HCT116 (cell line): ENCODE results near the gene NCKAP5. TPM values are rescaled to one million over a fixed set of nuclear protein-coding genes. Genes with fewer than 3 reads are reported as not detected.

Experiments
- ATAC-seq: fragments of 200-7000 bp; cut with Tn5 transposase; 2 replicates; pipeline ENCODE4 v1.9.1; 2020; ENCODE audit warnings: mild to moderate bottlenecking, moderate library complexity
- BruUV-seq: library from RNA; stranded (reverse); fragments of 400-500 nt; replicated peaks from 2 replicates; lab custom pipeline; 2021; lab: Mats Ljungman, UMichigan
- CTCF ChIA-PET: fragments of 300-600 bp; sonication (Branson Sonifier 250); formaldehyde crosslinking; loops from one replicate; lab custom pipeline; 2021; ENCODE audit warnings: antibody characterized with exemption; lab: Charles Lee
- POLR2A ChIA-PET: fragments of 300-600, 350-600 bp; sonication (Branson Sonifier 250); formaldehyde crosslinking; loops from one replicate; lab custom pipeline; 2021; ENCODE audit warnings: antibody characterized with exemption; lab: Charles Lee
- RAD21 ChIA-PET, 2 experiments: fragments of 300-600 bp; sonication (Branson Sonifier 250); formaldehyde crosslinking; loops; one replicate each; lab custom pipeline; 2023; ENCODE audit warnings: low total read pairs in 2 of 2; ENCODE audit not compliant: uncharacterized antibody in 2 of 2, unreplicated experiment in 2 of 2, low non-redundant PET in 1 of 2; lab: Charles Lee
- DNase-seq: peaks from one replicate; pipeline ENCODE4 v3.0.0-alpha.2; 2010; ENCODE audit warnings: low read depth, low spot score
- H2AFZ ChIP-seq: fragments of 200-600 bp; shearing (Covaris generic), sonication (generic); 2 replicates; pipeline ENCODE4 v1.6.1; 2017; ENCODE audit warnings: low read depth, mixed run types, mixed read lengths, antibody characterized with exemption, low read length; ENCODE audit not compliant: poor library complexity, severe bottlenecking
- H3K27ac ChIP-seq: 2 replicates; pipeline ENCODE4 v1.5.1; 2012; ENCODE audit warnings: low read depth, low read length
- H3K27me3 ChIP-seq: fragments of 200-600 bp; sonication (generic); 2 replicates; pipeline ENCODE4 v1.6.1; 2016; ENCODE audit warnings: mixed run types, low read length, mixed read lengths; ENCODE audit not compliant: insufficient read depth
- H3K36me3 ChIP-seq, 2 experiments: fragments of 200-500 bp in 1 of 2; fragments of 200-600 bp in 1 of 2; sonication (Bioruptor generic) in 1 of 2; sonication (generic) in 1 of 2; 2 replicates each; pipeline versions ENCODE4 v1.5.1 to v1.6.1; 2014 to 2016; ENCODE audit warnings: low read length in 2 of 2, inconsistent platforms in 1 of 2, mixed read lengths in 1 of 2, mixed run types in 1 of 2; ENCODE audit not compliant: insufficient read depth in 2 of 2, control insufficient read depth in 1 of 2
- H3K4me1 ChIP-seq, 2 experiments: fragments of 200-600 bp in 1 of 2; sonication (generic) in 1 of 2; 2 replicates each; pipeline versions ENCODE4 v1.5.1 to v1.6.1; 2012 to 2017; ENCODE audit warnings: low read length in 2 of 2, inconsistent platforms in 1 of 2, mild to moderate bottlenecking in 1 of 2, mixed read lengths in 1 of 2, mixed run types in 1 of 2, moderate library complexity in 1 of 2; ENCODE audit not compliant: insufficient read depth in 2 of 2, control insufficient read depth in 1 of 2
- H3K4me2 ChIP-seq: fragments of 200-600 bp; sonication (generic); 2 replicates; pipeline ENCODE4 v1.6.1; 2017; ENCODE audit warnings: mixed run types, low read length, mixed read lengths
- H3K4me3 ChIP-seq, 2 experiments: fragments of 200-600 bp in 1 of 2; sonication (generic) in 1 of 2; replicated peaks in 1 of 2; 2 replicates each; pipeline ENCODE4 v1.5.1; 2011 to 2016; ENCODE audit warnings: low read length in 2 of 2, control low read depth in 1 of 2, low read depth in 1 of 2, mild to moderate bottlenecking in 1 of 2, mixed read lengths in 1 of 2, mixed run types in 1 of 2
- H3K79me2 ChIP-seq: fragments of 200-600 bp; sonication (generic); 2 replicates; pipeline ENCODE4 v1.6.1; 2017; ENCODE audit warnings: mild to moderate bottlenecking, mixed run types, low read length, moderate library complexity, mixed read lengths; ENCODE audit not compliant: insufficient read depth
- H3K9ac ChIP-seq: fragments of 200-600 bp; sonication (generic); 2 replicates; pipeline ENCODE4 v1.6.1; 2016; ENCODE audit warnings: low read length, mixed read lengths
- H3K9me2 ChIP-seq: fragments of 200-600 bp; sonication (generic), shearing (Covaris generic); 2 replicates; pipeline ENCODE4 v1.6.1; 2017; ENCODE audit warnings: mixed run types, mild to moderate bottlenecking, moderate library complexity; ENCODE audit not compliant: insufficient read depth
- H3K9me3 ChIP-seq, 2 experiments: fragments of 200-500 bp in 1 of 2; fragments of 200-600 bp in 1 of 2; sonication (Bioruptor generic) in 1 of 2; sonication (generic) in 1 of 2; 2 replicates each; pipeline ENCODE4 v1.6.1; 2014 to 2017; ENCODE audit warnings: low read length in 2 of 2, mixed read lengths in 2 of 2, inconsistent platforms in 1 of 2, low read depth in 1 of 2, mild to moderate bottlenecking in 1 of 2, mixed run types in 1 of 2, moderate library complexity in 1 of 2; ENCODE audit not compliant: control insufficient read depth in 1 of 2, insufficient read depth in 1 of 2
- H4K20me1 ChIP-seq: fragments of 200-600 bp; sonication (generic), shearing (Covaris generic); 2 replicates; pipeline ENCODE4 v1.6.1; 2017; ENCODE audit warnings: mixed run types, mild to moderate bottlenecking, moderate library complexity; ENCODE audit not compliant: insufficient read depth
- CBX3 ChIP-seq: IDR thresholded peaks from 2 replicates; pipeline ENCODE4 v1.6.1; 2012; ENCODE audit warnings: low read depth
- ELF1 ChIP-seq: IDR thresholded peaks from 2 replicates; pipeline ENCODE4 v1.6.1; 2012; ENCODE audit warnings: low read depth, borderline replicate concordance
- EZH2 ChIP-seq: fragments of 200-600 bp; sonication (generic); IDR thresholded peaks from 2 replicates; pipeline ENCODE4 v1.6.1; 2017; ENCODE audit warnings: antibody characterized with exemption, mixed run types
- SRF ChIP-seq: IDR thresholded peaks from 2 replicates; pipeline ENCODE4 v1.6.1; 2012; ENCODE audit warnings: low read depth
- ZFX ChIP-seq: fragments of 450-650 bp; IDR thresholded peaks from 2 replicates; pipeline ENCODE4 v1.6.1; 2017
- intact Hi-C: fragments of 100-400 bp; cut with micrococcal nuclease; formaldehyde crosslinking; loops from 2 replicates; pipeline ENCODE4 v1.10.0; 2022
- total RNA-seq: library from RNA; stranded (reverse); gene quantifications from one replicate; pipeline ENCODE4 v1.2.1, GENCODE V29; 2021; ENCODE audit not compliant: unreplicated experiment

The NCKAP5 gene
- total RNA-seq, 1 experiment from 2014 or later = 0.30 TPM

DNA sequence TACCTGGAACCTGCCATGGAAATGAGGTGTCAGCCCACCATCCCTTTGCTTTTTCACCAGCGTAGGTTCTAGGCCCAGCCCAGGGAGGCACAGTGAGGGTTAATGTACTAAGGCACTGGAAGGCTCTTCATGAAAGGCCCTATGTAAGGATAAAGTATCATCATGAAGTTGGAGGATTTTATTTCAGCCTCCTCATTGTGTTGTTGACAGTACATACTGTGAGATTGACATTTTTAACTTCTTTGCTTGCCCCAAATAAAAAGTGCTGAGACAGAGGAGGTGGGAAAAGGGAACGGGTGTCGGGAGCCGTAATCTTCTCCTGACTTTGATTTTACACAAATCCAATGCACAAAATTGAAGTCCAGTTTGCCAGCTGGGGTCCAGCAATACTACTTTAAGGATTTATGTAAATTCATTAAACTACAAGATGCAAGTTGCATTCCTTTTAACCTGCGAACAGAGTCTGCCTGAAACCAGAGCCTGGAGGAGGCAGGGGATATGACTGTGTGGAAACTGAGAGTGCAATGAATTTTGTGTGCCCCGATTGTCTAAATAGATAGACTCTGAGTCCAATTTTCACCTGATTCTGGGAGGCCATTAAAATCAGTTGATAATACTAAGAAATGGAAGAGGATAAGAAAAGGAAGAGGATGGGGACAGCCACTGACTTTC, 5.4 kb upstream of the NCKAP5 start:
- H3K4me3 ChIP-seq = no peak overlapping the region
- no peaks in the 10 kb centered on the region for H3K9me2 ChIP-seq
- ATAC-seq (no peak), DNase-seq (no peak)
- H3K4me1 ChIP-seq = peaks cover 0 to 6% of the 10 kb centered on the region in 2 experiments; a peak in 1 of 4 replicates
- CTCF ChIA-PET = no interaction called here
- no peak overlapping the region for H2AFZ ChIP-seq
- H3K79me2 ChIP-seq = no peaks in the 10 kb centered on the region
- no peak for TF ChIP-seq CBX3
- TF ChIP-seq ELF1 = no peak
- no peak for TF ChIP-seq SRF
- TF ChIP-seq EZH2 = no peak
- intact Hi-C loops = no loop called here
- no peak overlapping the region for H3K9ac ChIP-seq
- H3K9me3 ChIP-seq = no peaks in the 10 kb centered on the region
- H3K36me3 ChIP-seq = no peaks in the 10 kb centered on the region
- BruUV-seq = no TSS peak
- no peak overlapping the region for H3K4me2 ChIP-seq
- H3K27me3 ChIP-seq = no peaks in the 10 kb centered on the region
- no peak overlapping the region for H3K27ac ChIP-seq
- H4K20me1 ChIP-seq = no peaks in the 10 kb centered on the region
- POLR2A ChIA-PET = no interaction called here
- RAD21 ChIA-PET = no interaction called here

- no peak for ATAC-seq
- H3K9ac ChIP-seq = no peak overlapping the region
- no peak for DNase-seq
- H3K4me2 ChIP-seq = no peak overlapping the region
- CTCF ChIA-PET = no interaction called here
- no peaks in the 10 kb centered on the region for H3K9me3 ChIP-seq
- H3K27me3 ChIP-seq = no peaks in the 10 kb centered on the region
- no peaks in the 10 kb centered on the region for H3K9me2 ChIP-seq
- RAD21 ChIA-PET = no interaction called here
- no peaks in the 10 kb centered on the region for H4K20me1 ChIP-seq
- H3K27ac ChIP-seq = no peak overlapping the region
- no peak for TF ChIP-seq SRF
- TF ChIP-seq ZFX = no peak
- H3K79me2 ChIP-seq = no peaks in the 10 kb centered on the region
- intact Hi-C loops = no loop called here
- no peak overlapping the region for H3K4me3 ChIP-seq
- no TSS peak for BruUV-seq
- POLR2A ChIA-PET = no interaction called here
- H2AFZ ChIP-seq = no peak overlapping the region
- no peaks in the 10 kb centered on the region for H3K36me3 ChIP-seq
- H3K4me1 ChIP-seq = no peaks in the 10 kb centered on the region
Observed at GRCh38 chr2:133571249-133571648, 3.0 kb upstream of the NCKAP5 start.
